ENCODE results near the gene PIR. TPM values are rescaled to one million over a fixed set of nuclear protein-coding genes. Genes with fewer than 3 reads are reported as not detected.

The PIR gene
- total RNA-seq, 1 donor from 2014 or later: 24.8 TPM

- no peak overlapping the region for H3K4me3 ChIP-seq
- ATAC-seq: no peak
- H3K27me3 ChIP-seq: no peaks in the 10 kb centered on the region
- H3K27ac ChIP-seq: no peak overlapping the region
- no peak for TF ChIP-seq CTCF (IDR thresholded peaks at IDR 0.05)
- no peaks in the 10 kb centered on the region for H3K4me1 ChIP-seq
- H3K9me3 ChIP-seq: no peaks in the 10 kb centered on the region
- intact Hi-C loops (cut with DNase I): no loop called here
- peaks cover 12% of the 10 kb centered on the region for H3K36me3 ChIP-seq
- no peak for DNase-seq
These were observed 41.2 kb downstream of the PIR start for GRCh38 chrX:15451913-15452312.

GRCh38 chrX:15448010-15448639 lies 45.0 kb downstream of the PIR start:
- TF ChIP-seq CTCF (IDR thresholded peaks at IDR 0.05): no peak
- Histone ChIP-seq H3K27me3 (no peaks in the 10 kb centered on the region), H3K27ac (no peak overlapping the region), H3K9me3 (no peaks in the 10 kb centered on the region), H3K36me3 (no peaks in the 10 kb centered on the region), H3K4me1 (no peaks in the 10 kb centered on the region), H3K4me3 (no peak overlapping the region)
- ATAC-seq (peak; percentile 79), DNase-seq (no peak)
- intact Hi-C loops (cut with DNase I): no loop called here

- no peaks in the 10 kb centered on the region for H3K36me3 ChIP-seq
- H3K27ac ChIP-seq: no peak overlapping the region
- TF ChIP-seq CTCF (IDR thresholded peaks at IDR 0.05): no peak
- no peak for ATAC-seq
- no peak overlapping the region for H3K4me3 ChIP-seq
- H3K27me3 ChIP-seq: no peaks in the 10 kb centered on the region
- no peaks in the 10 kb centered on the region for H3K4me1 ChIP-seq
- intact Hi-C loops (cut with DNase I): no loop called here
- no peaks in the 10 kb centered on the region for H3K9me3 ChIP-seq
- DNase-seq: no peak
These were observed 51.7 kb downstream of the PIR start for GRCh38 chrX:15441464-15441863.

- ATAC-seq: no peak
- intact Hi-C loops (cut with DNase I): no loop called here
- H3K4me3 ChIP-seq: no peak overlapping the region
These were observed 54.8 kb downstream of the PIR start for GRCh38 chrX:15438332-15438731.

GRCh38 chrX:15437724-15438123 lies 55.4 kb downstream of the PIR start:
- Histone ChIP-seq H3K4me1 (no peaks in the 10 kb centered on the region), H3K4me3 (no peak overlapping the region), H3K27ac (no peak overlapping the region), H3K9me3 (no peaks in the 10 kb centered on the region), H3K36me3 (no peaks in the 10 kb centered on the region), H3K27me3 (no peaks in the 10 kb centered on the region)
- intact Hi-C loops (cut with DNase I): no loop called here
- DNase-seq: no peak
- no peak for ATAC-seq
- no peak for TF ChIP-seq CTCF (IDR thresholded peaks at IDR 0.05)

More at GRCh38 chrX:15438332-15438731, 54.8 kb downstream of the PIR start:
- Histone ChIP-seq H3K9me3 (no peaks in the 10 kb centered on the region), H3K27ac (no peak overlapping the region), H3K36me3 (no peaks in the 10 kb centered on the region), H3K4me1 (no peaks in the 10 kb centered on the region), H3K27me3 (no peaks in the 10 kb centered on the region)
- TF ChIP-seq CTCF (IDR thresholded peaks at IDR 0.05): no peak
- no peak for DNase-seq
